HG03103 (cell line): Measurements from ENCODE around the gene PTPN3.

Experiments
- ATAC-seq: cut with Tn5 transposase; IDR thresholded peaks from one replicate; pipeline ENCODE4 v1.9.1; 2021; ENCODE audit warnings: low read depth; ENCODE audit not compliant: unreplicated experiment

The PTPN3 gene

GRCh38 chr9:109506097-109506712 lies 8.1 kb upstream of the PTPN3 start:
- no peak for ATAC-seq

- ATAC-seq = no peak
Observed at GRCh38 chr9:109504689-109505088, 6.6 kb upstream of the PTPN3 start.

- no peak for ATAC-seq
Observed at GRCh38 chr9:109500421-109500974, 2.4 kb upstream of the PTPN3 start.

- ATAC-seq = no peak
Observed at GRCh38 chr9:109499631-109500410, 1.7 kb upstream of the PTPN3 start.

GRCh38 chr9:109499093-109499630 lies 1.1 kb upstream of the PTPN3 start:
- no peak for ATAC-seq

GRCh38 chr9:109497226-109498153 lies 617 bp downstream of the PTPN3 start:
- ATAC-seq = no peak

GRCh38 chr9:109496841-109497225 lies 1.3 kb downstream of the PTPN3 start:
- no peak for ATAC-seq

GRCh38 chr9:109496218-109496617 lies 1.9 kb downstream of the PTPN3 start:
- ATAC-seq = no peak

GRCh38 chr9:109493648-109494047 lies 4.5 kb downstream of the PTPN3 start:
- ATAC-seq = no peak

- ATAC-seq = no peak
Observed at GRCh38 chr9:109491590-109491989, 6.5 kb downstream of the PTPN3 start.

GRCh38 chr9:109488791-109489492 lies 9.2 kb downstream of the PTPN3 start:
- ATAC-seq = no peak

GRCh38 chr9:109488351-109488750 lies 9.8 kb downstream of the PTPN3 start:
- ATAC-seq = no peak

GRCh38 chr9:109487247-109487646 lies 10.9 kb downstream of the PTPN3 start:
- no peak for ATAC-seq

- no peak for ATAC-seq
Observed at GRCh38 chr9:109483744-109484429, 14.2 kb downstream of the PTPN3 start.

- ATAC-seq = no peak
Observed at GRCh38 chr9:109482391-109482916, 15.7 kb downstream of the PTPN3 start.

- ATAC-seq = no peak
Observed at GRCh38 chr9:109481856-109482255, 16.3 kb downstream of the PTPN3 start.

GRCh38 chr9:109479822-109480221 lies 18.3 kb downstream of the PTPN3 start:
- ATAC-seq = no peak

GRCh38 chr9:109478665-109479380 lies 19.3 kb downstream of the PTPN3 start:
- no peak for ATAC-seq
